PC-3 (cell line): ENCODE data around the gene SLC7A5. TPM values are rescaled to one million over a fixed set of nuclear protein-coding genes. Genes with fewer than 3 reads are reported as not detected.
A peak's percentile ranks its signal among the peaks of the same experiment; 100 is the strongest.
"Not testable (repeated sequence)": the region's sequence is repeated elsewhere in the genome, so short reads cannot be mapped to it uniquely, and the experiment has no call there.

ENCODE experiments used
- ATAC-seq: fragments of 200-7000 bp; cut with Tn5 transposase; 2 replicates; pipeline ENCODE4 v1.9.1; 2020; ENCODE audit warnings: mild to moderate bottlenecking, moderate library complexity
- BruUV-seq: library from RNA; stranded (reverse); fragments of 400-500 nt; replicated peaks from 2 replicates; lab custom pipeline; 2021; lab: Mats Ljungman, UMichigan
- CTCF ChIA-PET: fragments of 300-600 bp; sonication (Branson Sonifier 250); formaldehyde crosslinking; loops from one replicate; lab custom pipeline; 2022; ENCODE audit warnings: antibody characterized with exemption; lab: Charles Lee
- POLR2A ChIA-PET: fragments of 300-600 bp; sonication (Branson Sonifier 250); formaldehyde crosslinking; loops from one replicate; lab custom pipeline; 2022; ENCODE audit warnings: antibody characterized with exemption; ENCODE audit not compliant: unreplicated experiment; lab: Charles Lee
- DNase-seq: peaks from one replicate; pipeline ENCODE4 v3.0.0-alpha.2; 2015
- H2AFZ ChIP-seq: fragments of 300-600 bp; sonication (generic); 2 replicates; pipeline ENCODE4 v1.6.0; 2016; ENCODE audit warnings: antibody characterized with exemption, low read length
- H3F3A ChIP-seq: fragments of 300-600 bp; sonication (generic); one replicate; pipeline ENCODE4 v1.6.0; 2017; ENCODE audit warnings: antibody characterized with exemption, low read length, control low read depth, mild to moderate bottlenecking; ENCODE audit not compliant: unreplicated experiment
- H3K27ac ChIP-seq: fragments of 300-600 bp; sonication (generic); 2 replicates; pipeline ENCODE4 v1.5.1; 2016; ENCODE audit warnings: mild to moderate bottlenecking, low read length
- H3K27me3 ChIP-seq: fragments of 300-600 bp; sonication (generic); 2 replicates; pipeline ENCODE4 v1.6.1; 2016; ENCODE audit warnings: low read length, mixed read lengths
- H3K36me3 ChIP-seq: fragments of 300-600 bp; sonication (generic); 2 replicates; pipeline ENCODE4 v1.6.1; 2016; ENCODE audit warnings: low read depth, mixed run types, low read length, mixed read lengths
- H3K4me1 ChIP-seq: fragments of 300-600 bp; sonication (generic); 2 replicates; pipeline ENCODE4 v1.5.1; 2016; ENCODE audit warnings: low read length; ENCODE audit not compliant: insufficient read depth
- H3K4me2 ChIP-seq: fragments of 300-600 bp; sonication (generic); 2 replicates; pipeline ENCODE4 v1.6.0; 2016; ENCODE audit warnings: low read length
- H3K4me3 ChIP-seq: fragments of 300-600 bp; sonication (generic); 2 replicates; pipeline ENCODE4 v1.5.1; 2016; ENCODE audit warnings: mild to moderate bottlenecking, low read length, mixed read lengths
- H3K79me2 ChIP-seq: fragments of 300-600 bp; sonication (generic); 2 replicates; pipeline ENCODE4 v1.6.1; 2017; ENCODE audit warnings: low read length, mixed read lengths
- H3K9ac ChIP-seq: fragments of 300-600 bp; sonication (generic); 2 replicates; pipeline ENCODE4 v1.6.0; 2016; ENCODE audit warnings: mild to moderate bottlenecking, low read length
- H3K9me2 ChIP-seq: fragments of 300-600 bp; sonication (generic); replicated peaks from 2 replicates; pipeline ENCODE4 v1.6.1; 2016; ENCODE audit warnings: mixed run types, low read length, mixed read lengths
- H3K9me3 ChIP-seq: fragments of 300-600 bp; sonication (generic); 2 replicates; pipeline ENCODE4 v1.6.1; 2016; ENCODE audit warnings: low read length, mixed read lengths
- H4K20me1 ChIP-seq: fragments of 300-600 bp; sonication (generic); 2 replicates; pipeline ENCODE4 v1.6.1; 2016; ENCODE audit warnings: low read length, mixed read lengths
- CTCF ChIP-seq: fragments of 300-600 bp; sonication (generic); conservative IDR thresholded peaks from 2 replicates; pipeline ENCODE4 v1.5.1; 2017; ENCODE audit warnings: antibody characterized with exemption, low read depth, mild to moderate bottlenecking, low read length
- EZH2 ChIP-seq: fragments of 300-600 bp; sonication (generic); IDR thresholded peaks from one replicate; pipeline ENCODE4 v1.6.1; 2017; ENCODE audit warnings: antibody characterized with exemption, mild to moderate bottlenecking, low read length; ENCODE audit not compliant: unreplicated experiment
- EZH2phosphoT487 ChIP-seq: fragments of 300-600 bp; sonication (generic); IDR thresholded peaks from 2 replicates; pipeline ENCODE4 v1.6.1; 2018; ENCODE audit warnings: mild to moderate bottlenecking, antibody characterized with exemption, low read length, borderline replicate concordance
- intact Hi-C: fragments of 100-400 bp; cut with micrococcal nuclease; formaldehyde crosslinking; loops from 2 replicates; pipeline ENCODE4 v1.9.0; 2023
- total RNA-seq: library from RNA; depleted of rRNA; stranded (reverse); fragments of >200 nt; gene quantifications from 2 replicates; pipeline ENCODE4 v1.2.3, GENCODE V29; 2014

The SLC7A5 gene
- total RNA-seq, 1 experiment from 2014 or later = 93.2 TPM

- intact Hi-C loops, H3K9me2 ChIP-seq, H2AFZ ChIP-seq, H3F3A ChIP-seq, H3K27me3 ChIP-seq, H3K36me3 ChIP-seq, H3K9me3 ChIP-seq: not testable (repeated sequence)
- DNase-seq (peak; percentile 86), ATAC-seq (peak; percentile 42)
- TSS peak; percentile 56 for BruUV-seq
- ChIA-PET CTCF (interaction anchor here (4.9 kb wide), 1 partner anchor 89 kb away, joined by 42 read pairs; no protein-coding TSS in a partner anchor), POLR2A (interaction anchor here (0.6 kb wide), 1 partner anchor 1349 kb away, joined by 3 read pairs; the partner anchor contains the start of gene ZNF778)
- H4K20me1 ChIP-seq = peaks cover 25% of the 10 kb centered on the region; the same call in 1 of the 2 replicates
- H3K4me3 ChIP-seq = peak overlapping the region; percentile 83
- H3K9ac ChIP-seq = peak overlapping the region; percentile 83
- peaks cover 54% of the 10 kb centered on the region for H3K79me2 ChIP-seq
- peaks cover 18% of the 10 kb centered on the region; the same call in 1 of the 2 replicates for H3K4me1 ChIP-seq
- H3K4me2 ChIP-seq = peak overlapping the region; percentile 90
- peak overlapping the region; percentile 86 for H3K27ac ChIP-seq
Observed at GRCh38 chr16:87868254-87869029, 865 bp downstream of the SLC7A5 start.

DNA sequence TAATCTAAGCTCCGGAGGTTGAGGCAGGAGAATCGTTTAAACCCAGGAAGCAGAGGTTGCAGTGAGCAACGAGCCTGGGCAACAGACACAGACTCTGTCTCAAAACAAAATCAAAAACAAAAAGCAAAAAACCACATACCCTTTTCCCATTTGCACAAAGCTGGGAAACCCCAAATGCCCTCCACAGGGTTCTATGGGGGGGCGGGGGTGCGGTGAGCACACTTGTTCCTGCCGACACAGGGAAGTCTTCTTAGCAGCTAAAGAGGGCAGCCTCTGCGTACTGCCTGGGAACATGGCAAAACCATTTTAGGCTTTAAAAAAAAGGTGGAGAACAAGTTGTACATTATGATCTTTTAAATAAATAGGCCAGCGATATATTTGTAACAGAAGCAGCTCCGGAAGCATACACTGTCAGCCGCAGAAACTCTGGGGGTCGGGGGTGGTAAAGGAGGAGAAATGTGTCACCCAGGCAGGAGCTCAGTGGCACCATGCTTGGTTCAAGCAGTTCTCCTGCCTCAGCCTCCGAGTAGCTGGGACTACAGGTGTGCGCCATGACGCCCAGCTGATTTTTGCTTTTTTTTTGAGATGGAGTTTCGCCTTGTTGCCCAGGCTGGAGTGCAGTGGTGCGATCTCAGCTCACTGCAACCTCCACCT is 3.3 kb downstream of the SLC7A5 start:
- H2AFZ ChIP-seq, H3F3A ChIP-seq, H3K27ac ChIP-seq, H3K27me3 ChIP-seq, H3K4me3 ChIP-seq, POLR2A ChIA-PET, H3K9ac ChIP-seq, CTCF ChIA-PET, H3K9me3 ChIP-seq, BruUV-seq, H3K9me2 ChIP-seq, ATAC-seq, intact Hi-C loops, DNase-seq, H3K36me3 ChIP-seq: not testable (repeated sequence)
- H3K4me1 ChIP-seq = peaks cover 17% of the 10 kb centered on the region
- peaks cover 78% of the 10 kb centered on the region for H3K79me2 ChIP-seq
- H4K20me1 ChIP-seq = peaks cover 36% of the 10 kb centered on the region; the same call in 1 of the 2 replicates
- peak overlapping the region; percentile 22 for H3K4me2 ChIP-seq

DNA sequence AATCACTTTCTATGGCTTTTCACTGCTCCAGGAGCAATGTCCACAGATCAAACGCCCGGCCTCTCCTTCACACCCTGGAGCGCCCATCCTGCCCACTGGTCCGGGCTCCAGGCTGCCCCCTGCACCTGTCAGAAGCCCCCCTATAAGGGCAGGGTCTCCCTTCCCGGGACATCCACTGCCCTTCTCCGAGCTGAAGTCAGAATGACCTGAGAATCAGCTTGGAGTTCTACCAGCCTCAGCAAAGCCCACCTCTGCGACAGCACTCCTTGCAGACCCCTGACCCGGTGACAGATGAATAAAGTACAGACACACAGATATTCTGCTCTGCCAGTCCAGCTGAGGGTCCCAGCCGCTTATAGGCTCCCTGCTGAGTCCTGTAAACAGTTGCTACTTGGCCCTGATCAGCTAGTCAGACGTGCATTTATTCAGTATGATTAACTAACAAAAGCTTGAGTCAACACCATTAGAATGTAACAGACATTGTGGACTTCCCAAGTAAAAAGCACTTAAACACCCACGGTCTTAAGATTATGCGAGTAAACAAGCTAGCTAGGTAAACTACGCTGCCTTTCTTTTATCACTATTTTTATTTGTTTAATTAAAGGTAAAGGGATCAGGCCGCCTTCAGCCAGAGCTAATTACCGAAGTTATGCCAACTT is 4.8 kb downstream of the SLC7A5 start:
- H3K4me2 ChIP-seq = peak overlapping the region; percentile 47
- no peaks in the 10 kb centered on the region for H3F3A ChIP-seq
- H3K79me2 ChIP-seq = peaks cover 93% of the 10 kb centered on the region
- no TSS peak for BruUV-seq
- ATAC-seq (no peak), DNase-seq (peak; percentile 39)
- H3K9me3 ChIP-seq = no peaks in the 10 kb centered on the region
- TF ChIP-seq EZH2phosphoT487 (no peak), CTCF (no peak), EZH2 (no peak)
- ChIA-PET CTCF (interaction anchor here (1.0 kb wide), 1 partner anchor 14 kb away, joined by 3 read pairs; no protein-coding TSS in a partner anchor), POLR2A (interaction anchor here (0.6 kb wide), 1 partner anchor 11 kb away, joined by 3 read pairs; no protein-coding TSS in a partner anchor)
- H3K4me3 ChIP-seq = peak overlapping the region; percentile 24; the same call in 1 of the 2 replicates
- peaks cover 22% of the 10 kb centered on the region for H3K4me1 ChIP-seq
- H2AFZ ChIP-seq = no peak overlapping the region
- H3K27me3 ChIP-seq = no peaks in the 10 kb centered on the region
- H3K9me2 ChIP-seq = no peaks in the 10 kb centered on the region
- no peak overlapping the region for H3K9ac ChIP-seq
- no peaks in the 10 kb centered on the region for H3K36me3 ChIP-seq
- H3K27ac ChIP-seq = peak overlapping the region; percentile 15; the same call in 1 of the 2 replicates
- peaks cover 36% of the 10 kb centered on the region; the same call in 1 of the 2 replicates for H4K20me1 ChIP-seq
- intact Hi-C loops = no loop called here

DNA sequence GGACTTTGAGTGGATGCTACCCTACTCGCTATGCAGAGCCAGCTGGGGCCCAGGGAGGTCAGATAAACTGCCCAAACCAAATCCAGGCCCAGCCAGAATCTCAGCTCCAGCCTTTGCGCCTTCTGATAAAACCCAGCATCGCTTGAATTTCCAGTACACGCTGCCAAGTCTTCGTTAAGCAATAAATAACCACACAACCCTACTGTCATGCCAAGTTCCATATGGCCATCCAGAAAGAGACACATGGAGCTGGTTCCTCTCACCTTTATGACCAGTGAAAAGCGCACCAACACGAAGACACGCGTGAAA is 6.0 kb downstream of the SLC7A5 start:
- H3K36me3 ChIP-seq, ATAC-seq, CTCF ChIA-PET, H3K27ac ChIP-seq, POLR2A ChIA-PET, DNase-seq, BruUV-seq, H3K4me3 ChIP-seq, H3K9me2 ChIP-seq, H3F3A ChIP-seq, H3K27me3 ChIP-seq, intact Hi-C loops, H3K4me2 ChIP-seq, H2AFZ ChIP-seq, H3K9me3 ChIP-seq, H3K9ac ChIP-seq: not testable (repeated sequence)
- Histone ChIP-seq H3K79me2 (peaks cover 95% of the 10 kb centered on the region), H4K20me1 (peaks cover 39% of the 10 kb centered on the region; the same call in 1 of the 2 replicates), H3K4me1 (peaks cover 22% of the 10 kb centered on the region)

GRCh38 chr16:87862597-87863326 is 6.5 kb downstream of the SLC7A5 start:
- H3K4me3 ChIP-seq, BruUV-seq, H3K9me2 ChIP-seq, H3K9ac ChIP-seq, intact Hi-C loops, H3K27ac ChIP-seq, CTCF ChIA-PET, H2AFZ ChIP-seq, DNase-seq, H3K27me3 ChIP-seq, POLR2A ChIA-PET, ATAC-seq, H3K36me3 ChIP-seq, H3K9me3 ChIP-seq, H3K4me2 ChIP-seq, H3F3A ChIP-seq: not testable (repeated sequence)
- Histone ChIP-seq H3K4me1 (peaks cover 22% of the 10 kb centered on the region), H3K79me2 (peaks cover 95% of the 10 kb centered on the region), H4K20me1 (peaks cover 43% of the 10 kb centered on the region; the same call in 1 of the 2 replicates)
